SK-N-MC (cell line): ENCODE data around the gene RHBDD3.
"Not testable (repeated sequence)": the region's sequence is repeated elsewhere in the genome, so short reads cannot be mapped to it uniquely, and the experiment has no call there.

ENCODE experiments used
- EZH2 ChIP-seq: fragments of 200-600 bp; sonication (generic); IDR thresholded peaks from one replicate; pipeline ENCODE4 v1.6.1; 2017; ENCODE audit warnings: antibody characterized with exemption
- POLR2AphosphoS5 ChIP-seq: IDR thresholded peaks from 2 replicates; pipeline ENCODE4 v1.6.1; 2012; ENCODE audit warnings: mild to moderate bottlenecking, low read depth, low read length, borderline replicate concordance

GRCh38 chr22:29247891-29248290 is 19.9 kb downstream of the RHBDD3 start:
- TF ChIP-seq EZH2, POLR2AphosphoS5: not testable (repeated sequence)
